ENCODE measurements around the gene PARD3.
"Not testable (repeated sequence)": the region's sequence is repeated elsewhere in the genome, so short reads cannot be mapped to it uniquely, and the experiment has no call there.

Gene PARD3

DNA sequence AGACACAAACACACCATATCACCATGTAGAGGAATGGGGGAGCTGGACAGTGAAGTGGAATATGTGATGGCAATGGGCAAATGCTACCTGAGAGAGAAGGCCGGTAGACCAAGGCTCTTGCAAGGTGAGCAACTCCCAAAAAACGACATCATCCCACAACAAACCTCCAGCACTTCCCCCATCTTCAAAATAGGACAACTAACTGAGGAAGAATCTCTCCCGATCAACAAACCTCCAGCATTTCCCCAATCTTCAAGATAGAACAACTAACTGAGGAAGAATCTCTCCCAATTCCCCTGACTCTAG lies 387.2 kb downstream of the PARD3 start:
- Histone ChIP-seq H3K27ac (no peak overlapping the region), H3K4me3 (IDR thresholded peaks at IDR 0.05; ENCODE audit: insufficient read depth, low read depth, low read length) (no peak overlapping the region), H3K9ac (no peak overlapping the region), H4K20me1 (ENCODE audit: insufficient read depth) (no peaks in the 10 kb centered on the region), H3K4me2 (no peak overlapping the region), H3K27me3 (ENCODE audit: insufficient read depth, low read depth) (no peaks in the 10 kb centered on the region), H3K79me2 (ENCODE audit: insufficient read depth, low read depth) (no peaks in the 10 kb centered on the region), H3K36me3 (ENCODE audit: insufficient read depth) (no peaks in the 10 kb centered on the region), H2AFZ (ENCODE audit: low read depth) (no peak overlapping the region), H3K4me1 (ENCODE audit: low read depth, poor library complexity, severe bottlenecking) (no peaks in the 10 kb centered on the region)
- TF ChIP-seq, protein P1, sequence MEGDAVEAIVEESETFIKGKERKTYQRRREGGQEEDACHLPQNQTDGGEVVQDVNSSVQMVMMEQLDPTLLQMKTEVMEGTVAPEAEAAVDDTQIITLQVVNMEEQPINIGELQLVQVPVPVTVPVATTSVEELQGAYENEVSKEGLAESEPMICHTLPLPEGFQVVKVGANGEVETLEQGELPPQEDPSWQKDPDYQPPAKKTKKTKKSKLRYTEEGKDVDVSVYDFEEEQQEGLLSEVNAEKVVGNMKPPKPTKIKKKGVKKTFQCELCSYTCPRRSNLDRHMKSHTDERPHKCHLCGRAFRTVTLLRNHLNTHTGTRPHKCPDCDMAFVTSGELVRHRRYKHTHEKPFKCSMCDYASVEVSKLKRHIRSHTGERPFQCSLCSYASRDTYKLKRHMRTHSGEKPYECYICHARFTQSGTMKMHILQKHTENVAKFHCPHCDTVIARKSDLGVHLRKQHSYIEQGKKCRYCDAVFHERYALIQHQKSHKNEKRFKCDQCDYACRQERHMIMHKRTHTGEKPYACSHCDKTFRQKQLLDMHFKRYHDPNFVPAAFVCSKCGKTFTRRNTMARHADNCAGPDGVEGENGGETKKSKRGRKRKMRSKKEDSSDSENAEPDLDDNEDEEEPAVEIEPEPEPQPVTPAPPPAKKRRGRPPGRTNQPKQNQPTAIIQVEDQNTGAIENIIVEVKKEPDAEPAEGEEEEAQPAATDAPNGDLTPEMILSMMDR (conservative IDR thresholded peaks at IDR 0.05; ENCODE audit: low read depth, low read length) = no peak

DNA sequence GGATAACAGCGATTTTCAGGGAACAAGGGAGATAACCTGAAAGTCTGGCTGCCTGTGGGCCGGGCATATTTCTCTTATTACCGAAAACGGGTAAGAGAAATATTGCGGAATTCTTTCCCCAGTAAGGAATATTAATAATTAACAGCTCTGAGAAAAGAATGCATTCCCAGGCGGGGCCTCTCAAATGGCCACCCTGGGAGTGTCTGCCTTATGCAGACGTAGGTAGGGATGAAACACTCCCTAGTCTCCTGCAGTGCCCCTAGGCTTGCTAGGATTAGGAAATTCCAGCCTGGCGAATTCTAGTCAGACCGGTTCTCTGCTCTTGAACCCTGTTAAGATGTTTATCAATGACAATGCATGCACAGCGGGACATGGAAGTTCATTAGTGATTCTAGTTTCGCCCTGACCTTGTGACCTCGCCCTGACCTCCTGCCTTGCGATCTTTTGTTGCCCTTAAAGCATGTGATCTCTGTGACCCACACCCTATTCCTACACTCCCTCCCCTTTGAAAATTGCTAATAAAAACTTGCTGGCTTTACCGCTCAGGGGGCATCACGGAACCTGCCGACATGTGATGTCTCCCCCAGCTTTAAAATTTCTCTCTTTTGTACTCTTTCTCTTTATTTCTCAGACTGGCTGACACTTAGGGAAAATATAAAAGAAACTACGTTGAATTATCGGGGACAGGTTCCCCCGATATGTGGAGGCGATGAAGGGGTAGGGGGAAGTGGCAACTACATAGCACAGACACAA lies 387.8 kb downstream of the PARD3 start:
- H3K36me3 ChIP-seq (ENCODE audit: insufficient read depth); H4K20me1 ChIP-seq (ENCODE audit: insufficient read depth); H3K79me2 ChIP-seq (ENCODE audit: insufficient read depth, low read depth); H3K4me3 ChIP-seq (IDR thresholded peaks at IDR 0.05; ENCODE audit: insufficient read depth, low read depth, low read length); H3K27ac ChIP-seq; H3K4me2 ChIP-seq; H3K27me3 ChIP-seq (ENCODE audit: insufficient read depth, low read depth); H3K4me1 ChIP-seq (ENCODE audit: low read depth, poor library complexity, severe bottlenecking); H3K9ac ChIP-seq; H2AFZ ChIP-seq (ENCODE audit: low read depth): not testable (repeated sequence)

DNA sequence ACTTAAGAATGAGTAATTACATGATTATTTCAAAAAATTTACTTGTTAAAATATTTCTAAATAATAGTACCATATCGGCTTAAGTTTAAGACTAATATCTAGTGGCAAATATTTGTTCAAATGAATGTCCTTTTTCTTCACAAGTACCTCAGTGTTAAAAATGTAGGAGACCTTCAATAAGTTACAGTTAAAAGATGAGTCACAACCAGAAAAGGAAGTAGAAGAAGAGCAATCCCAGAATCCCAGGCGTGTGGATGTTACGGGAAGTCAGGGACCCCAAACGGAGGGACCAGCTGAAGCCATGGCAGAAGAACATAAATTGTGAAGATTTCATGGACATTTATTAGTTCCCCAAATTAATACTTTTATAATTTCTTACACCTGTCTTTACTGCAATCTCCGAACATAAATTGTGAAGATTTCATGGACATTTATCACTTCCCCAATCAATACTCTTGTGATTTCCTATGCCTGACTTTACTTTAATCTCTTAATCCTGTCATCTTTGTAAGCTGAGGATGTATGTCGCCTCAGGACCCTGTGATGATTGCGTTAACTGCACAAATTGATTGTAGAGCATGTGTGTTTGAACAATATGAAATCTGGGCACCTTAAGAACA lies 388.4 kb downstream of the PARD3 start:
- H3K36me3 ChIP-seq (ENCODE audit: insufficient read depth); H4K20me1 ChIP-seq (ENCODE audit: insufficient read depth); H3K27me3 ChIP-seq (ENCODE audit: insufficient read depth, low read depth); H3K4me1 ChIP-seq (ENCODE audit: low read depth, poor library complexity, severe bottlenecking); H3K79me2 ChIP-seq (ENCODE audit: insufficient read depth, low read depth); H3K4me2 ChIP-seq; H3K9ac ChIP-seq; H3K4me3 ChIP-seq (IDR thresholded peaks at IDR 0.05; ENCODE audit: insufficient read depth, low read depth, low read length); H3K27ac ChIP-seq; H2AFZ ChIP-seq (ENCODE audit: low read depth): not testable (repeated sequence)

DNA sequence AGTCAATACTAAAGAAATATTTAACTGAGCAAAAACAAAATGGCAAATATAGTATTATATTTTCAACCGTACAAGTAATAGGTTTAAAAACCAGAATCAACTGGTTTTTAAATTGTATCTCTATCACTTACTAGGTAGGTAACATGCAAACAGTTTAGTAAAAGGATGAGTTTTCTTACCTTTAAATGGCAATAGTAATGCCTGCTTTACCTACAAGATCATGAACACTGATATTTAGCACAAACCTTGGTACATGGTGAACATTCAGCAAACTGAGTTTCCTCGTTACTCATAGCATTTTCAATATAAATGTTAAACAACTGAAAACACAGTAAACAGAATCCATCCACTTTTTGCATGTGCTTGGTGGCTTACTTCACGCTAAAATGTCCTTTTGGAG lies 389.1 kb downstream of the PARD3 start:
- H3K27ac ChIP-seq = no peak overlapping the region
- TF ChIP-seq, protein P1 (conservative IDR thresholded peaks at IDR 0.05; ENCODE audit: low read depth, low read length) = no peak
- H4K20me1 ChIP-seq (ENCODE audit: insufficient read depth) = no peaks in the 10 kb centered on the region
- no peaks in the 10 kb centered on the region for H3K4me1 ChIP-seq (ENCODE audit: low read depth, poor library complexity, severe bottlenecking)
- no peak overlapping the region for H3K4me3 ChIP-seq (IDR thresholded peaks at IDR 0.05; ENCODE audit: insufficient read depth, low read depth, low read length)
- H3K36me3 ChIP-seq (ENCODE audit: insufficient read depth) = no peaks in the 10 kb centered on the region
- H3K9ac ChIP-seq = no peak overlapping the region
- no peak overlapping the region for H3K4me2 ChIP-seq
- no peak overlapping the region for H2AFZ ChIP-seq (ENCODE audit: low read depth)
- no peaks in the 10 kb centered on the region for H3K79me2 ChIP-seq (ENCODE audit: insufficient read depth, low read depth)
- no peaks in the 10 kb centered on the region for H3K27me3 ChIP-seq (ENCODE audit: insufficient read depth, low read depth)

DNA sequence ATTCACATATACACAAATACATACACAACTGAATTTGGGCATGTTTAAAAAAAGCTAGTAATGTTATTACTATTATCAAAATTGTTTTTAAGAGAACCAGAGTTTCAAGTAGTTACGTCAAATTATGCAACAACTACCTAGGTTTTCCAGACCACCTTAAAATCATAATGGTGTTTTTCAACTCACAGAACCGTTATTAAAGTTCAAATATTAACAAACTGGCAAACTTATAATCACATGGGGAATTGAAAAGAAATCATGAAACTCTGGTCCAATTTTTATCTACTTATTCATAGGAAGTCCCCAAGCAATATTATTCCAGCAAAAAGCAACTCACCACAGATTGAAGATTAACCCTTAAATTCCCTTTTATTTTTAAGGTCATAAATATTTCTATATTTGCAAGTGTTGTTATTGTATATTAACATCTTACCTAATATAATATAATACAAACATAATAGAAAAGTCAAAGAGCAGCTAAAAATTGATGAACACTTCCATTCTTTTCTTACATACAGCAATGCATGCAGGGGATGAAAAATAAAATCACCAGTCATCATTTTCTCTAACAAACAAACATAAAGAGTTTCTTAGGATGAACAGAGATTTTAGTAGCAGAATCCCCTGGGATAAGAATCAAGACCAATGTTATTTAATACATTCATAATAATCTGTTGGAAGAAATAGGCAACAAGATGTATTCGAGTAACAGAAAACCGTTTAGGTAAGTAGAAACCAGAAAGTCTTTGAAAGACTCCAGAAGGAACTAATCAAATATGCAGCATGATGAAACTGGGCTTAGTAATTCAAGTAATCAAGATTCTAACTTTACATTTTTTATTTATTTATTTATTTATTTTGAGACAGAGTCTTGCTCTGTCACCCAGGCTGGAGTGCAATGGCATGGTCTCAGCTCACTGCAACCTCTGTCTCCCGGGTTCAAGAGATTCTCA lies 391.1 kb downstream of the PARD3 start:
- no peak overlapping the region for H3K4me3 ChIP-seq (IDR thresholded peaks at IDR 0.05; ENCODE audit: insufficient read depth, low read depth, low read length)
- no peaks in the 10 kb centered on the region for H3K79me2 ChIP-seq (ENCODE audit: insufficient read depth, low read depth)
- no peak overlapping the region for H3K27ac ChIP-seq
- H3K4me1 ChIP-seq (ENCODE audit: low read depth, poor library complexity, severe bottlenecking) = no peaks in the 10 kb centered on the region
- no peaks in the 10 kb centered on the region for H3K27me3 ChIP-seq (ENCODE audit: insufficient read depth, low read depth)
- no peaks in the 10 kb centered on the region for H4K20me1 ChIP-seq (ENCODE audit: insufficient read depth)
- no peak overlapping the region for H3K9ac ChIP-seq
- H3K4me2 ChIP-seq = no peak overlapping the region
- H2AFZ ChIP-seq (ENCODE audit: low read depth) = no peak overlapping the region
- H3K36me3 ChIP-seq (ENCODE audit: insufficient read depth) = no peaks in the 10 kb centered on the region
- TF ChIP-seq, protein P1 (conservative IDR thresholded peaks at IDR 0.05; ENCODE audit: low read depth, low read length) = no peak

All from KMS-11 (cell line).